ENCODE results near the gene GIPC3.

DNA sequence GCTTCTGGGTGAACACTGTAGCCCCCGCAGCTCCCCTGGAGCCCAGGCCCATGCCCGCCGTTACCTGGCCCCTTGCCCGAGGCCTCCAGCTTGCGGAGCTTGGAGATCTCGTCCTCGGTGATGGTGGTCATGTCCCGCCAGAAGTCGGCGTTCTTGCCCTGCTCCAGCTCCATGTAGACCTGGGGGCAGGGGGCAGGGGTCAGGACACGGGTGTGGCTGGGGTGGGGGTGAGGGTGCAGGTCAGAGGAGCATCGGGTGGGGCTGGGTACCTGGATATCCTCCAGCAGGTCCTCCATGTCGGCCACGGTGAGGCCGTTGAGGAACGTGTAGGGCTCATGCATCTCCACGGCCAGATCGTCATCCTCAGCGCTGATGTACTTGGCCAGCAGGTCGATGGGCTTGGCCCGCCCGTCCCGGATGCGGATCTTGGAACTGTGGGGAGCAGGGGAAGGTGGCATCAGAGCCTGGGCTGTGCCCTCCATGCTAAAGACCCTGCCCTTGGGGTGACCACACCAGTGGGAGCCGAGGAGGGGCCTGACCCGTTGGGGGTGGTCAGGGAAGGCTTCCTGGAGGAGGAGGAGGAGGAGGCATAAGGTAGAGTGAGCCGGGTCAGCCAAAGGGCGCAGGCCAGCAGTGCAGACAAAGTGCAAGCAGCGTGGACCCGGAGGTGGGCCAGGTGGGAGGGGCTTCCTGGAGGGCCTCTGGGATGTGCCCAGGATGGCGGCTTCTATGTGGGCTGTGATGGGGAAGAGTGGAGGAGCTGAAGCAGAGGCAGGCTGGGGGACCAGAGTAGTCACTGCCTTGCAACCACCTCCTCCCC is 33.7 kb downstream of the GIPC3 start:
- TF ChIP-seq, protein P1, sequence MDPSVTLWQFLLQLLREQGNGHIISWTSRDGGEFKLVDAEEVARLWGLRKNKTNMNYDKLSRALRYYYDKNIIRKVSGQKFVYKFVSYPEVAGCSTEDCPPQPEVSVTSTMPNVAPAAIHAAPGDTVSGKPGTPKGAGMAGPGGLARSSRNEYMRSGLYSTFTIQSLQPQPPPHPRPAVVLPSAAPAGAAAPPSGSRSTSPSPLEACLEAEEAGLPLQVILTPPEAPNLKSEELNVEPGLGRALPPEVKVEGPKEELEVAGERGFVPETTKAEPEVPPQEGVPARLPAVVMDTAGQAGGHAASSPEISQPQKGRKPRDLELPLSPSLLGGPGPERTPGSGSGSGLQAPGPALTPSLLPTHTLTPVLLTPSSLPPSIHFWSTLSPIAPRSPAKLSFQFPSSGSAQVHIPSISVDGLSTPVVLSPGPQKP (IDR thresholded peaks at IDR 0.05; ENCODE audit: low read depth, low read length), result no peak
- no peak for TF ChIP-seq POLR2AphosphoS2 (conservative IDR thresholded peaks at IDR 0.05; ENCODE audit: low read length)
- TF ChIP-seq, protein P2, sequence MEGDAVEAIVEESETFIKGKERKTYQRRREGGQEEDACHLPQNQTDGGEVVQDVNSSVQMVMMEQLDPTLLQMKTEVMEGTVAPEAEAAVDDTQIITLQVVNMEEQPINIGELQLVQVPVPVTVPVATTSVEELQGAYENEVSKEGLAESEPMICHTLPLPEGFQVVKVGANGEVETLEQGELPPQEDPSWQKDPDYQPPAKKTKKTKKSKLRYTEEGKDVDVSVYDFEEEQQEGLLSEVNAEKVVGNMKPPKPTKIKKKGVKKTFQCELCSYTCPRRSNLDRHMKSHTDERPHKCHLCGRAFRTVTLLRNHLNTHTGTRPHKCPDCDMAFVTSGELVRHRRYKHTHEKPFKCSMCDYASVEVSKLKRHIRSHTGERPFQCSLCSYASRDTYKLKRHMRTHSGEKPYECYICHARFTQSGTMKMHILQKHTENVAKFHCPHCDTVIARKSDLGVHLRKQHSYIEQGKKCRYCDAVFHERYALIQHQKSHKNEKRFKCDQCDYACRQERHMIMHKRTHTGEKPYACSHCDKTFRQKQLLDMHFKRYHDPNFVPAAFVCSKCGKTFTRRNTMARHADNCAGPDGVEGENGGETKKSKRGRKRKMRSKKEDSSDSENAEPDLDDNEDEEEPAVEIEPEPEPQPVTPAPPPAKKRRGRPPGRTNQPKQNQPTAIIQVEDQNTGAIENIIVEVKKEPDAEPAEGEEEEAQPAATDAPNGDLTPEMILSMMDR (IDR thresholded peaks at IDR 0.05), result no peak; the same call in 2 of the 3 replicates
- no peak for TF ChIP-seq CBX2 (IDR thresholded peaks at IDR 0.05; ENCODE audit: borderline replicate concordance, low read depth)
- no peak for TF ChIP-seq RNF2 (IDR thresholded peaks at IDR 0.05; ENCODE audit: borderline replicate concordance, low read depth)
- no peak for TF ChIP-seq NFE2L2 (conservative IDR thresholded peaks at IDR 0.05; ENCODE audit: low read length)
- no peak for TF ChIP-seq POLR2A (IDR thresholded peaks at IDR 0.05; ENCODE audit: low read length)
- no peak for TF ChIP-seq EP300 (IDR thresholded peaks at IDR 0.05)
- TF ChIP-seq, protein P3, sequence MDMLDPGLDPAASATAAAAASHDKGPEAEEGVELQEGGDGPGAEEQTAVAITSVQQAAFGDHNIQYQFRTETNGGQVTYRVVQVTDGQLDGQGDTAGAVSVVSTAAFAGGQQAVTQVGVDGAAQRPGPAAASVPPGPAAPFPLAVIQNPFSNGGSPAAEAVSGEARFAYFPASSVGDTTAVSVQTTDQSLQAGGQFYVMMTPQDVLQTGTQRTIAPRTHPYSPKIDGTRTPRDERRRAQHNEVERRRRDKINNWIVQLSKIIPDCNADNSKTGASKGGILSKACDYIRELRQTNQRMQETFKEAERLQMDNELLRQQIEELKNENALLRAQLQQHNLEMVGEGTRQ (IDR thresholded peaks at IDR 0.05), result no peak
- TF ChIP-seq, protein P4, sequence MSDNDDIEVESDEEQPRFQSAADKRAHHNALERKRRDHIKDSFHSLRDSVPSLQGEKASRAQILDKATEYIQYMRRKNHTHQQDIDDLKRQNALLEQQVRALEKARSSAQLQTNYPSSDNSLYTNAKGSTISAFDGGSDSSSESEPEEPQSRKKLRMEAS (IDR thresholded peaks at IDR 0.05), result no peak
- TF ChIP-seq CEBPB (IDR thresholded peaks at IDR 0.05), result no peak
- TF ChIP-seq, protein P5, sequence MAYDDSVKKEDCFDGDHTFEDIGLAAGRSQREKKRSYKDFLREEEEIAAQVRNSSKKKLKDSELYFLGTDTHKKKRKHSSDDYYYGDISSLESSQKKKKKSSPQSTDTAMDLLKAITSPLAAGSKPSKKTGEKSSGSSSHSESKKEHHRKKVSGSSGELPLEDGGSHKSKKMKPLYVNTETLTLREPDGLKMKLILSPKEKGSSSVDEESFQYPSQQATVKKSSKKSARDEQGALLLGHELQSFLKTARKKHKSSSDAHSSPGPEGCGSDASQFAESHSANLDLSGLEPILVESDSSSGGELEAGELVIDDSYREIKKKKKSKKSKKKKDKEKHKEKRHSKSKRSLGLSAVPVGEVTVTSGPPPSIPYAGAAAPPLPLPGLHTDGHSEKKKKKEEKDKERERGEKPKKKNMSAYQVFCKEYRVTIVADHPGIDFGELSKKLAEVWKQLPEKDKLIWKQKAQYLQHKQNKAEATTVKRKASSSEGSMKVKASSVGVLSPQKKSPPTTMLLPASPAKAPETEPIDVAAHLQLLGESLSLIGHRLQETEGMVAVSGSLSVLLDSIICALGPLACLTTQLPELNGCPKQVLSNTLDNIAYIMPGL (CRISPR knock-in tag; IDR thresholded peaks at IDR 0.05; ENCODE audit: borderline replicate concordance), result no peak
- TF ChIP-seq, protein P6, sequence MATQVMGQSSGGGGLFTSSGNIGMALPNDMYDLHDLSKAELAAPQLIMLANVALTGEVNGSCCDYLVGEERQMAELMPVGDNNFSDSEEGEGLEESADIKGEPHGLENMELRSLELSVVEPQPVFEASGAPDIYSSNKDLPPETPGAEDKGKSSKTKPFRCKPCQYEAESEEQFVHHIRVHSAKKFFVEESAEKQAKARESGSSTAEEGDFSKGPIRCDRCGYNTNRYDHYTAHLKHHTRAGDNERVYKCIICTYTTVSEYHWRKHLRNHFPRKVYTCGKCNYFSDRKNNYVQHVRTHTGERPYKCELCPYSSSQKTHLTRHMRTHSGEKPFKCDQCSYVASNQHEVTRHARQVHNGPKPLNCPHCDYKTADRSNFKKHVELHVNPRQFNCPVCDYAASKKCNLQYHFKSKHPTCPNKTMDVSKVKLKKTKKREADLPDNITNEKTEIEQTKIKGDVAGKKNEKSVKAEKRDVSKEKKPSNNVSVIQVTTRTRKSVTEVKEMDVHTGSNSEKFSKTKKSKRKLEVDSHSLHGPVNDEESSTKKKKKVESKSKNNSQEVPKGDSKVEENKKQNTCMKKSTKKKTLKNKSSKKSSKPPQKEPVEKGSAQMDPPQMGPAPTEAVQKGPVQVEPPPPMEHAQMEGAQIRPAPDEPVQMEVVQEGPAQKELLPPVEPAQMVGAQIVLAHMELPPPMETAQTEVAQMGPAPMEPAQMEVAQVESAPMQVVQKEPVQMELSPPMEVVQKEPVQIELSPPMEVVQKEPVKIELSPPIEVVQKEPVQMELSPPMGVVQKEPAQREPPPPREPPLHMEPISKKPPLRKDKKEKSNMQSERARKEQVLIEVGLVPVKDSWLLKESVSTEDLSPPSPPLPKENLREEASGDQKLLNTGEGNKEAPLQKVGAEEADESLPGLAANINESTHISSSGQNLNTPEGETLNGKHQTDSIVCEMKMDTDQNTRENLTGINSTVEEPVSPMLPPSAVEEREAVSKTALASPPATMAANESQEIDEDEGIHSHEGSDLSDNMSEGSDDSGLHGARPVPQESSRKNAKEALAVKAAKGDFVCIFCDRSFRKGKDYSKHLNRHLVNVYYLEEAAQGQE (IDR thresholded peaks at IDR 0.05), result no peak
